Dermis microvascular lymphatic vessel endothelial cell (primary cell): ENCODE results near the gene SLC6A11. TPM values are rescaled to one million over a fixed set of nuclear protein-coding genes. Genes with fewer than 3 reads are reported as not detected.

Source experiments
- DNase-seq, 2 donors: peaks; one replicate each; pipeline versions ENCODE4 v3.0.0 to v3.0.0-alpha.2; 2010; ENCODE audit warnings: low read depth in 2 of 2
- total RNA-seq: library from RNA; depleted of rRNA; stranded (reverse); fragments of >200 nt; gene quantifications from 2 replicates; pipeline ENCODE4 v1.2.1, GENCODE V29; 2014

SLC6A11 gene
- total RNA-seq, 1 donor from 2014 or later, result not detected

DNA sequence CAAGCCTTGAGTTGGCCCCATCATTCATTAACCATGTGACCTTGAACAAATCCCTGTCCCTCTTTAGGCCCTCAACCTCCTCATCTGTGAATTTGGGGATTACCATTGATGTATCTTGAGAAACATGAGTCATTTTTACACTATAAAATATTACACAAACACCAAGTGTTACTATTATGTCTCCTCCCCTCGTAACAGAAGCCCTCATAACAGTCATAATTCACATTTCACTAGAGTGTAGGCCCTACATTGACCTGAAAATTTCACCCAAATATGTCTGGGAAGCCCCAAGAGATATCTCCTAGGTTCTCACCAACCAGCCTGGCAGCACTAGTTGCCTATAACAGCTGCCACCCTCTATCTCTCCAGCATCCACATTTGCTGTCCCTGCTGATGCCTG is 160.7 kb downstream of the SLC6A11 start:
- DNase-seq, result no peak

DNA sequence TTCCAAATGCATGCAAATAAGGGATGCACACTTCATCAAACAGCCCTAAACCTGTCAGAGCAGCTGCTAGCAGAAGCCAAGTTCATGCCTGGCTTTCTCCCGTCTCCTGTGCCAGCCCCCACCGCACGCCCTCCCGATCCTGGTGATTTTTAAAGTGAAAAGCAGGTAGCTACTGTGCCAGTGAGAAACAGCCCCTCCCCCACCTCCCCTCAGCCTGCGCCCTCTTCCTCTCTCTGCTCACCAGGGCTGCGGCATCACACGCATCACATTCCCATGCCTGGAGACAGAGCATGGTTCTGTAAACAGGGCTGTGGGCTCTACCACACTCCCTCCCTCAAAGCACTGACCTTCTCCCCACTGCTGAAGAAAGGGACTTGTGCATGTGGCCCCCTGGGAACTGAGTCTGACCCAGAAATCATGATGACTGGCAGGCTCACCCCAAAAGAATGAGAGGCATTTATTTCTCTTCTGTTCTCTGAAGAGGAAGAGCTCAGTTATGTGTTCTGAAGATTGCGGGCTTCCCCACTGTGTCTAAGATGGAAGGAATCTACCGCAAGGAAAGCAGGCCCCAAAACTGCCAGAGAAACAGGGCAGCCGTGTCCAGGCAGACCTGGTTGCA is 162.0 kb downstream of the SLC6A11 start:
- no peak for DNase-seq

DNA sequence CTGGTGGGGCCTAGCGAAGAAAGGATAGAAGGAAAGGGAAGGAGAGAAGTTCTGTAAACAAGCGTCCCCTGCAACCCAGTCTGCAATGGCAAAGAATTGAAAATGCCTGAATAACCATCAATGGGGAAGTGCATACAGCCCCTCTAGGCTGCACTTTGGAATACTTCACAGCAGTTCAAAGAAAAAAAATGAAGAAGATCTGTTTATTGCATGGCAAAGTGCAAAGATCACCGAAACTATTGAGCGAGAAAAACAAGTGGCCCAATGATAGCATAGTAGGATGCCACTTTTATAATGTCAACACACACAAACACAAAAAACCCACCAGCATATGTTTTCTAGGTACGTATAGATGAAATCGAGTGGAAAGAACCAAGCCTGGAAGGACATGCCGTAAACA is 162.9 kb downstream of the SLC6A11 start:
- DNase-seq, result no peak

DNA sequence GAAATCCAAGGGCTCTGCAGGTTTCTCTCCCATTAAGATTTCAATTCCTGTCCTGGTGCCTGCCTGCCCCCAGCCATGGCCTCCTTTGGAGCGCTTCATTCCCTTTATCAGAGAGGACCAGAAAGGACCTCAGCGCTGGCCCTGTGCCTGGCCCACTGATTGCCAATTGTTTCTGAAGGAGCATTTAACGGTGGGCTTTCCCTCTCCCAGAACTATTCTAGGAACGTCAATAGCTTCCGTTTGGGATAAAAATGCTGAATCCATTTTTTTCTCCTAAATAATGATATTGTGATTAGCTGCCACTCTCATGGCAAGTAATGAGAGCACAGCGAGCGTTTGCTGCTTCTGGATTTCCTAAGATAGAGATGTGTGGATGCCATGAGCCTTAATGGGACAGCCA is 164.3 kb downstream of the SLC6A11 start:
- no peak for DNase-seq

DNA sequence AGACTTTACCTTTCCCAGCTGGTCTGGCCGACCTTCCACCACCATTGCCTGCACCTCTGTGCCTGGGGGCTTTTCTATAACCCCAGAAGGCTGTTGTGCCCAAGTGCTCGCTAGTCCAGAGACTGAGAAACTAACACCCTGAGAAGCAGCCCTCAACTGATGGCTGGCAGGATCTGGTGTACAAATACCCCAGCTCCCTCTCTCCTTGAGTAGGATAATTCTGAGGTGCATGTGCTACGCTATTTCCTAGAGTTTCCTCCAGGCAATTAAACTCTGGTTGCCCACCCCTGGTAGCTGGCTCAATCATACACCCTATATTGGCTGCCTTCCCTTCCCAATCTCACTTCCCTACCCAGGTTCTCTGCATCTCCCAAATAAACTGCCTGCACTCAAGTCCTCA is 165.0 kb downstream of the SLC6A11 start:
- no peak for DNase-seq

DNA sequence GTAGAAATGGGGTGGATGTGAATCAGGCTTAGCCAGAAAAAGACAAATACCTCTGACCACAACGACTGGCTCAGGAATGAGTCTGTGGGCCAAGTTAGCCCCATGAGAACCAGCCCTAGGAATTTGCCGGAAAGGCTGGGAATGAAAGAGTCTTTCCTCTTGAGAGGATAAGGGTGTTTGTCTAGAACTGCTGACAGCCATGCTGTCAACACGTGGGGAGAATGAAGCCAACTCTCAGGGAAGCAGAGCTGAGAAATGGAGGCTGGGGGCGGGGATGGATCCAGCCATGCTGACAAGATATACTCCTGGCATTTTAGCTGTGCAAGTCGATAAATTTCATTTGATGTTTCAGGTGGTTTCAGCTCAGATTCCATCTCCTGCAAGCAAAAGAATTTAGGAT is 165.9 kb downstream of the SLC6A11 start:
- DNase-seq, result peak in 1 of 2 donors; percentile 28

DNA sequence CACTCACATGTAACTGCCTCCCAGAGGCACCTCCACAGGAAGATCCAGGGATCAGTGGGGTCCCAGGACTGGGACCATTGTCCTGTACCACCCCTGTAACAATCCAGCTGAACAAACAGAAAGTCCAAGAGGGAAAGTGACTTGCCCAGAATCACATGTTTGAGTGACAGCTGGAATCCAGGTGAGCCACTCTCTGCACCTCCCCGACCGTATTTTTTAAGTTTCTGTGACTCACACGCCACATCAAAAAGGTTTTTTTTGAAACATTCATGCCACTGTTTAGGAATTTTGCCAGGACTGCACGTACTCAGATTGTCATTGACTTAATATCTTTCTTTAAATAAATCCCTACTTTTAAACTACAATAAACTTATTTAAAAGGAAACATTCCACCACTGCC is 166.8 kb downstream of the SLC6A11 start:
- peak; percentile 5 to 48 for DNase-seq

DNA sequence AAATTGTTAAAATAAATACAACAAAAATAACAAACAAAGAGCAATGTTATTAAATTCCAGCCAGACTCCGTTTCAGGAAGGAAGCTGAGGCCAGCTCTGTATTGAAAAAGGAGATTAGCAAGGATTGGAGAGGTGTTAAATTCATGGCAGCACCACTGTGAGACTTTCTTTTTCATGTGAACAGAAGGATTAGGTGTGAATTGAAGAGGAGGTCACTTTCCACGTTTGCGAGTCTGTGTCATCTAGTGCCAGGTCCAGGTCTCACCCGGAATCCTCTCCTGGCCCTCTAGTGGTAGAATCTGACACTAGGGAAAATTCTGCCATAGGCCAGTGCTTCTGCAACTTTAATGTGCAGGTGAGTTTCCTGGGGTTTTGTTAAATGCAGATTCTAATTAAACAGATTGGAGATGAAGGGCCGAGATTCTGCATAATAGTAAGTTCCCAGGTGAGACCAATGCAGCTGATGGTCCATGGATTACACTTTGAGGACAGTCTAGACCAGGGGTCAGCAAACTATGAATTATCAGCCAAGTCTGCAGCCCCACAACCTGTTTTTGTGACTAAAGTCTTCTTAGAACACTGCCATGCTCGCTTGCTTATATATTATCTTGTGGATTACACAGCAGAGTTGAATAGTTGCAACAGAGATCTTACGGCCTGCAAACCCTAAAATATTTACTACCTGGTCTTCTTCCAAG is 167.3 kb downstream of the SLC6A11 start:
- DNase-seq, result peak; percentile 48 to 63

DNA sequence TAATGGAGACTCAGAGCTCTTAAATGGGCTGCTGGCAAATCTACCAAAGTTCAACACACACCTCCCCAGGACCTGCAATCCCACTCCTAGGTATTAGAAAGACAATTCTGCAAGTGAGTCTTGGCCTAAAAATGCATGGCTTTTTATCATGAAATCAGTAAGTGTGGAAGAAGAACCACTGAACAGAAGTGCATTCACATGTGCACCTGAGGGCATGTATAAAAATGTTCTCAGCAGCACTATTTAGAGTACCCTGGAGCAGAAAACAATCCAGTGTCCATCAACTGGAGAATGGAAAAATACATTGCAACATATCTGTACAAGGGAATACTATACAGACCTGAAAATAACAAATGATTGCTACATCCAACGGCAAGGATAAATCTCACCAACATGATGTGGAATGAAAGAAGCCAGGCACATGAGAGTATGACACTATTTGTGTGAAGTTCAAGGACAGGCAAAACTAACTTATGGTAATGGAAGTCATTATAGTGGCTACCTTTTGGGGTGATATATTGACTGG is 168.4 kb downstream of the SLC6A11 start:
- no peak for DNase-seq

DNA sequence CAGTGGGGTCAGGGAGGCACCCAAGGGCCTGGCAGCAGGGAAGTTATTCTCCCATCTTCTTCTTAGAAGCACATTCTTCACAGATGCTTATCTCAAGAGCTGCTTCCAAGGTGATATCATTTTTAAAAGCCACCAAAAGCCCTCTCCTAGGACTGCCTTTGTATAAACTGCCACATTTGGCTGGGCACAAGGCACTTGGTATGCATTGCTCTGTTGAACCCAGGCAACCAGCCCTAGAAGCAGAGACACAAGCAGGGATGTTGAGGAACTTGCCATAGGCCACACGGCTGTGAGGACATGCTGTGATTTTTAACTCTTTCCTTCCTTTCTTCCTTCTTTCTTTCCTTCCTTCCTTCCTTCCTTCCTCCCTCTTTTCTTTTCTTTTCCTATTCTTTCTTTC is 169.2 kb downstream of the SLC6A11 start:
- no peak for DNase-seq

DNA sequence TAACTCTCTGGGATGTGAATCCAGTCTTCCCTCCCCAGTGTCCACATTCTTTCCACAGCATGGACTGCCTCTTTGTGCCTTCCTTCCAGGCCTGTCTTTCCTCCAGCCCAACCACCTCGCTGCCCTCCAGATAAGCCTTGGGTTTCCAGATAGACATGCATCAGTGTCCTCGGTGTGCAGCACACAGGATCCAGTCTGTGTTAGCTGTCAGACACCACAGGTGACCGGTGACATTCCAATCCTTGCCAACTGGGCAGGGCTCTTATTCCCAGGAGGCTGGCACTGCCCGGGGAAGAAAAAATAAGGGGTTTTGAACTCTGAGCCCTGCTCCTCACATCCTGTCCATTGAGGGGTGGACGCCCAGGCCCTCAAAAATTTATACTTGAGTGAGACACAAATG is 170.6 kb downstream of the SLC6A11 start:
- DNase-seq, result no peak

DNA sequence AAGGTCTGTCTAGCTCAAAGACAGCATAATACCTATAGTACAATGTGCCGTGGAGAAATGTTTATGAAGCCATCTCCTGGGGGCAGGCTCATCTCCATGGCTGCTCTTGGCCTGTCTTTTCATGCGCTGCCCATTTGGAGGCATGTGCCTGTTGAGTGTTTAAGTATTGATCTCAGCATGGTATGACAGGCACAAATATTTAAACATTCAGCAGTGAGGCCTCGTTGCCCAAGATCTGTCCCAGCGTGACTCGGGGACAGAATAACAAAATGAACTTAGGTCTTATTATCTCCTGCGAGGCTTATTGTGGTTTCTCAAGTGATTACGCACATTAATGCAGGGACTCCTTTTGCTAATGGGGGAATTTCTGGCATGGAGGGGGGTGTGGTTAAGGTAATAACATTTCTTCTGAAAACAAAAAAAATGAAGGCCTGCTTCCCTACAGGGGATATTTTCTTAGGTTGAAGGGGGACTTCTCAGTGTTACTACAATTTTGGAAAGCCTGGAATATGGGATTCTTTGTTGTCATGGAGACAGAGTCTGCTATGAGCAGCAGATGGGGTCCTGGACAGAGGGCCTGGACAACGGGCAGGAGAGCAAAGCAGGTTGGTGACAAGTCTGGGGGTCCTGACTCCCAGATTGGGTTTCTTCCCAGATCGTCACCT is 172.1 kb downstream of the SLC6A11 start:
- no peak for DNase-seq

DNA sequence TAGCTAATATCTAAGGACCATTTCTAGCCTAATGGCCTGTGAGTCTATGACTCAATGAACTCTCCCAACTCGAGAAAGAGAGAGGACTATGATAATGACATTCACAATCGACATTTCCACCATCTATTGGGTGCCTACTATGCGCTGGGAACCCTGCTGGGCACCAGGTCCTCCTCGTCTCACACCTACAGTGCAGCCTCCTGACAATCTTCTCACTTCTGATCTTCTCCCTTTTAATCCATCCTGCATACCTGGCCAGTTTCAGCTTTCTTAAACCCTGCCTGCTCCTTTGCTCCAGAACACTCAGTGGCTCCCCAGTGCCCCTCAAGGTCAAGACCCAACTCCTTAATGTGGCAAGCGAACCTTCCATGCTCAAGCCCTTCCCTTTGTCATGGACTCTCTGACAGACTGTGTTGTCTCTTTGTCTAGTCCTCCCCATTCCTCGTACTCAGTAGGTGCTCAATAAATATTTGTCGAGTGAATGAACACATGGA is 173.0 kb downstream of the SLC6A11 start:
- no peak for DNase-seq

Other genes with a start within 250 kb of the SLC6A11 start
- not detected in 2 replicates for gene SLC6A1, start 176.5 kb downstream of the SLC6A11 start, total RNA-seq